ENCODE measurements around the gene ERLEC1.
"Not testable (repeated sequence)": the region's sequence is repeated elsewhere in the genome, so short reads cannot be mapped to it uniquely, and the experiment has no call there.

The ERLEC1 gene

GRCh38 chr2:53840580-53840979 is 53.7 kb downstream of the ERLEC1 start:
- Histone ChIP-seq H3K27ac (ENCODE audit: low read length) (no peak overlapping the region), H3K4me3 (ENCODE audit: low read depth in 1 of 2, low read length in 2 of 2) (no peak overlapping the region), H3K36me3 (ENCODE audit: insufficient read depth, low read length) (no peaks in the 10 kb centered on the region), H3K4me1 (ENCODE audit: insufficient read depth, low read length) (no peaks in the 10 kb centered on the region), H3K79me2 (ENCODE audit: insufficient read depth, low read length) (no peaks in the 10 kb centered on the region), H3K27me3 (ENCODE audit: insufficient read depth, low read length, poor library complexity) (no peaks in the 10 kb centered on the region), H3K9me3 (ENCODE audit: insufficient read depth, low read length, severe bottlenecking) (no peaks in the 10 kb centered on the region), H3K4me2 (ENCODE audit: insufficient read depth, low read length) (no peak overlapping the region), H3K9ac (ENCODE audit: low read depth, low read length) (no peak overlapping the region), H2AFZ (ENCODE audit: low read depth, low read length) (no peak overlapping the region), H4K20me1 (ENCODE audit: insufficient read depth, low read length) (no peaks in the 10 kb centered on the region)
- ATAC-seq (ENCODE audit: insufficient read depth, low read depth) (no peak), DNase-seq (no peak)
- TF ChIP-seq CTCF (IDR thresholded peaks at IDR 0.05; ENCODE audit: borderline replicate concordance, extremely low read depth, low read length, poor library complexity, severe bottlenecking) (no peak), EZH2 (IDR thresholded peaks at IDR 0.05; ENCODE audit: borderline replicate concordance, low read depth, low read length, severe bottlenecking) (no peak)

GRCh38 chr2:53841651-53842050 is 54.8 kb downstream of the ERLEC1 start:
- DNase-seq; ATAC-seq (ENCODE audit: insufficient read depth, low read depth); H2AFZ ChIP-seq (ENCODE audit: low read depth, low read length); H3K9me3 ChIP-seq (ENCODE audit: insufficient read depth, low read length, severe bottlenecking); H3K4me1 ChIP-seq (ENCODE audit: insufficient read depth, low read length); H4K20me1 ChIP-seq (ENCODE audit: insufficient read depth, low read length); H3K4me3 ChIP-seq (ENCODE audit: low read depth in 1 of 2, low read length in 2 of 2); H3K9ac ChIP-seq (ENCODE audit: low read depth, low read length); H3K79me2 ChIP-seq (ENCODE audit: insufficient read depth, low read length); H3K27ac ChIP-seq (ENCODE audit: low read length); H3K4me2 ChIP-seq (ENCODE audit: insufficient read depth, low read length); H3K36me3 ChIP-seq (ENCODE audit: insufficient read depth, low read length); H3K27me3 ChIP-seq (ENCODE audit: insufficient read depth, low read length, poor library complexity): not testable (repeated sequence)

- no peak overlapping the region for H3K4me3 ChIP-seq (ENCODE audit: low read depth in 1 of 2, low read length in 2 of 2)
- TF ChIP-seq EZH2 (IDR thresholded peaks at IDR 0.05; ENCODE audit: borderline replicate concordance, low read depth, low read length, severe bottlenecking) (no peak), CTCF (IDR thresholded peaks at IDR 0.05; ENCODE audit: borderline replicate concordance, extremely low read depth, low read length, poor library complexity, severe bottlenecking) (no peak)
- no peak overlapping the region for H3K4me2 ChIP-seq (ENCODE audit: insufficient read depth, low read length)
- no peaks in the 10 kb centered on the region for H3K27me3 ChIP-seq (ENCODE audit: insufficient read depth, low read length, poor library complexity)
- no peaks in the 10 kb centered on the region for H3K36me3 ChIP-seq (ENCODE audit: insufficient read depth, low read length)
- no peak overlapping the region for H3K27ac ChIP-seq (ENCODE audit: low read length)
- no peak for ATAC-seq (ENCODE audit: insufficient read depth, low read depth)
- no peak for DNase-seq
- H3K4me1 ChIP-seq (ENCODE audit: insufficient read depth, low read length): no peaks in the 10 kb centered on the region
- no peaks in the 10 kb centered on the region for H3K79me2 ChIP-seq (ENCODE audit: insufficient read depth, low read length)
- H3K9me3 ChIP-seq (ENCODE audit: insufficient read depth, low read length, severe bottlenecking): no peaks in the 10 kb centered on the region
- H3K9ac ChIP-seq (ENCODE audit: low read depth, low read length): no peak overlapping the region
- H2AFZ ChIP-seq (ENCODE audit: low read depth, low read length): no peak overlapping the region
- no peaks in the 10 kb centered on the region for H4K20me1 ChIP-seq (ENCODE audit: insufficient read depth, low read length)
Observed at GRCh38 chr2:53842891-53843290, 56.0 kb downstream of the ERLEC1 start.

GRCh38 chr2:53843595-53843994 is 56.8 kb downstream of the ERLEC1 start:
- Histone ChIP-seq H3K4me1 (ENCODE audit: insufficient read depth, low read length) (no peaks in the 10 kb centered on the region), H3K79me2 (ENCODE audit: insufficient read depth, low read length) (no peaks in the 10 kb centered on the region), H3K4me3 (ENCODE audit: low read depth in 1 of 2, low read length in 2 of 2) (no peak overlapping the region), H3K27ac (ENCODE audit: low read length) (no peak overlapping the region), H3K27me3 (ENCODE audit: insufficient read depth, low read length, poor library complexity) (no peaks in the 10 kb centered on the region), H3K4me2 (ENCODE audit: insufficient read depth, low read length) (no peak overlapping the region), H3K9ac (ENCODE audit: low read depth, low read length) (no peak overlapping the region), H4K20me1 (ENCODE audit: insufficient read depth, low read length) (no peaks in the 10 kb centered on the region), H3K36me3 (ENCODE audit: insufficient read depth, low read length) (no peaks in the 10 kb centered on the region), H2AFZ (ENCODE audit: low read depth, low read length) (no peak overlapping the region), H3K9me3 (ENCODE audit: insufficient read depth, low read length, severe bottlenecking) (no peaks in the 10 kb centered on the region)
- DNase-seq (no peak), ATAC-seq (ENCODE audit: insufficient read depth, low read depth) (peak; percentile 23; the same call in 1 of the 3 replicates)
- no peak for TF ChIP-seq CTCF (IDR thresholded peaks at IDR 0.05; ENCODE audit: borderline replicate concordance, extremely low read depth, low read length, poor library complexity, severe bottlenecking)
- TF ChIP-seq EZH2 (IDR thresholded peaks at IDR 0.05; ENCODE audit: borderline replicate concordance, low read depth, low read length, severe bottlenecking): no peak
